ENCODE data around the gene LIMK2.
A peak's percentile ranks its signal among the peaks of the same experiment; 100 is the strongest.
"Not testable (repeated sequence)": the region's sequence is repeated elsewhere in the genome, so short reads cannot be mapped to it uniquely, and the experiment has no call there.

Gene LIMK2

DNA sequence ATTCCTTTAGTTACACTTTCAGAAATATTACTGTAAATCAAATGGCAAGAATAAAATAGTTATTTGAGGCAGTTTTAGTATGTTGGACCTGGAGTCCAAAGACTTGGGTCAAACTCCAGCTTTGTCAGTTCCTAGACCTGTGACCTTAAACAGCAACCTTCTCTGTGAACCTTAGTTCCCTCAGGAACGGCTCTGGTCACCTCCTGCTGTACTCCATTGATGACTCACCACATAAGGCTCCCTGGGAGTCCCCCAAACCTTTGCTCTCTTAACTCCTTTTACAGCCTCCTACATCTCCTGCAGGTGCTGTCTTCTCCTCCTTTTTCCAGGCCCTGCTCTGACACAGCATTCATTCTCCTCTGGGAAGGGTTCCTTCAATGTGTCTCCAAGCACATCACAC is 29.1 kb downstream of the LIMK2 start:
- no peak overlapping the region for H3K27ac ChIP-seq
- no peak for DNase-seq (ENCODE audit: low read depth, low spot score)

DNA sequence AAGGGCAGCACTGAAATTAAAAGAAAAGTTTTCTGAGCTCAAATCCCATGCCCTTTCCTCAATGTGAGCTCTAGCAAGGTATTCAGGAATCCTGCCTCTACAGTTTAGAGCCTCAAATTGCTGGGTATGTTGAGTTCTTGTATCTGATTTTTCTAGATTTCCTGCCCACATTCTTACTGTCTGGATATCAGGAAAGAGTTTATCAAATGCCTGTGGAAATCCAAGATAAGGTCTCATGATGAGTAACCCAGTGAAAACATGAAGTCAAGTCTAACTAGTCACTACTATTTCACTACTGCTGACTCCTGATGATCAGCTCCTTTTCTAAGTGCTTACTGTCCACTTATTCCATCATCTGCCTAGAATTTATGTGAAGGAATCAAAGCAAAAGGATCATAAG is 29.8 kb downstream of the LIMK2 start:
- DNase-seq (ENCODE audit: low read depth, low spot score): no peak

DNA sequence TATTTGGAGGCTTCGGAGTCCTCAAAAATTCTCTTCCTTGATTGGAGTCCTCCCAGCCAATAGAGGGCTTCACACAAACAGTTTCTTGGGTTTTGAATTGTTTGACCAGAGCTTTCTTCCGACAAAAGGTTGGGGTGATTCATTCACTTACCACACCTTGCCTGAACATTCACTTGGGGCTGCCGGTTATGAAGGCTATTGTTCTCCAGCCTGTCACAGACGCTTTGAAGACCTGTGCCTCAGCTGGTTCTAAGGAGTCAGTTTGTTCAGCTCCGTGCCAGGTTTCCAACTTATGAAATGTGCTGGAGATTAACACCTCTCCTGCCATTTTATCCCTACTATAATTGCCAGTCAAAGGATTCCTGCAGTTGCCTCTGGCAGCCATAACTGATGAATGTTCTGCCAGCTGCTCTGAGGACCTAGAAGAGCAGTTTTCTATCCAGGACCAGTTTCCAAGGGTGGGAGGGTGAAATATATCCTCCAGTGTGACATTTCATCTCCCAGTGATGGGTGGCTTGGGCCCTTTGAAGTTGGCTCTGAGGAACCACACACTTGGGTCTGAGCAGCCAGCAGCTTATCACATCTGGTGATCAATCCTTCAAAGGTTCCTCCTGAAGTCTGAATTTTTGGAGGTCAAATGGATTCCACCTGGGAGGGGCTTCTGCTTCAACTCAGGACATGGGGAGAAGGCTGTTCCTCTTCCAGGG is 31.4 kb downstream of the LIMK2 start:
- peak; percentile 86 for DNase-seq (ENCODE audit: low read depth, low spot score)
- peak overlapping the region; percentile 91 for H3K27ac ChIP-seq

More for the DNA sequence above, 29.8 kb downstream of the LIMK2 start:
- peak overlapping the region; percentile 91 for H3K27ac ChIP-seq

DNA sequence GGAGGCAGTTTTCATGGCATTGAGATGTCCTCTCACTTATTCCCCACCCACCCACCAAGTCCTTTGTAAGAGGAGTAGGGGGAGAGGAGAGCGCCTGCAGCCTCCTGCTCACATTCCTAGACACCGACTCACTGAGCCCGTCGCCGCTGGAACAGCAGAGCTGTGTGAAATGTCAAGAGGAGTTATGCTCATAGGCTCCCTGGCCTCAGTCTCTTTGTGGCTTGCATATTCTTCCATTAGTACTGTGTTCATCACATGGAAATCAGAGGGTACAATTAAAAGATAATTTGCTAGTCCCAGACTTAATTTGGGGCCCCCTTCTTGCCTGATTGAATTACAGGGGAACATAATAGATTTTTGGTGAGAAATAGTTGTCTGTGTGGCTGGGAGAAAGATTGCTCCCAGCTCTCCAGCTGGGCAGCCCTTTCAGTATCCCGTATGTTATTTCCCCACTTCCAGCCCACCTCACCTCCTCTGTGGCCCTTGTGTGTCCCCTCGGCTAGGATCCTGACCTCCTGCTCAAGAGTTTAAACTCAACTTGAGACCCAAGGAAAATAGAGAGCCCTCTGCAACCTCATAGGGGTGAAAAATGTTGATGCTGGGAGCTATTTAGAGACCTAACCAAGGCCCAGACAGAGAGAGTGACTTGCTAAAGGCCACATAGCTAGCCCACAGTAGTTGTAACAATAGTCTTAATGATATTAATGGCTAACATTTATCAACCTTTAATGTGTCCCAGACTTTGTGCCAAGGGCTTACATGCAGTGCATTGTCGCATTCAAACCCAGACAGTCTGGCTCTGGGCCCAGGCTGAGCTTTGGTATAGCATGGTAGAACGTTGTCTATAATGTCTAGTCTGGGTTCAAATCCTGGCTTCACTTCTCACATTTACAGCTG is 32.2 kb downstream of the LIMK2 start:
- DNase-seq (ENCODE audit: low read depth, low spot score): no peak
- H3K27ac ChIP-seq: peak overlapping the region; percentile 91

DNA sequence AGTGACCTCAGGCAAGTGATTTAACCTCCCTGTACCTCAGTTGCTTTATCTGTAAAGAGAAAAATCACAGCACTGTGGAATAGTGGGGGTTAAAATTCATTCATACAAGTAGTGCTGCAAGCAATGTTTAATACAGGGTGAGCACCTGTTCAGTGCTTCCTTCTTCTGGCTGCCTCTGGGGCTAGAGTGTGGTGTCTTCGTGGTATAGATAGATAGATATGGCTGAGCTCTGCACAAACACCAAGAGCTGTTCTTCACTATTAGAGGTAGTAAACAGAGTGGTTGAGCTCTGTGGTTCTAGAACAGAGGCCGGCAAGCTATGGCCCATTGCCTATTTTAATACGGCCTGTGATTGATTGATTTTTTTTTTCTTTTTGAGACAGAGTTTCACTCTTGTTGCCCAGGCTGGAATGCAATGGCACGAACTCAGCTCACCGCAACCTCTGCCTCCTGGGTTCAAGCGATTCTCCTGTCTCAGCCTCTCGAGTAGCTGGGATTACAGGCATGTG is 32.9 kb downstream of the LIMK2 start:
- H3K27ac ChIP-seq: peak overlapping the region; percentile 91
- DNase-seq (ENCODE audit: low read depth, low spot score): no peak

DNA sequence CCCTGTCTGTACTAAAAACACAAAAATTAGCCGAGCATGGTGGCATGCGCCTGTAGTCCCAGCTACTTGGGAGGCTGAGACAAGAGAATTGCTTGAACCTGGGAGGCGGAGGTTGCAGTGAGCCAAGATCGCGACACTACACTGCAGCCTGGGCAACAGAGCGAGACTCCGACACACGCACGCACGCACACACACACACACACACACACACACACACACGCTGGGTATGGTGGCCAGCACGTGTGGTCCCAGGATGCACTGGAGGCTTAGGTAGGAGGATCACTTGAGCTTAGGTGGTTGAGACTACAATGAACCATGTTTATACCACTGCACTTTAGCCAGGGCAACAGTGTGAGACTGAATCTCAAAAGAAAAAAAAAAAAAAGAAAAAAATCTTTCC is 33.9 kb downstream of the LIMK2 start:
- not testable (repeated sequence) for DNase-seq (ENCODE audit: low read depth, low spot score); H3K27ac ChIP-seq

DNA sequence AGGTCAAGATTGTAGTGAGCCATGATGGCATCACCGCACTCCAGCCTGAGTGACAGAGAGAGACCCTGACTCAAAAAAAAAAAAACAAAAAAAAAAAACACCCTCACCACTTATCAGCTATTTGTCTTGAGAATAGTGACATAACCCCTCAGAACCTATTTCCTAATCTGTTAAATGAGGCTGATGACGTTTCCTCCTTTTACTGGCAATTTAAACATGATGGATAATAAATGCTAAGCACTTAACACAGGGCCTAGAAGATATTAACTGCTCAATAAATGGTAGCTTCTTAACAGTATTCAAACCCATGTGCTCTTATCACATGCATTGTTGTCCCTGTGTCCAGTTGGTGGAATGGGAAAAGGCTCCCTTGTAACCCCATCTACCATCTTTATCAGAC is 34.6 kb downstream of the LIMK2 start:
- no peak overlapping the region for H3K27ac ChIP-seq
- DNase-seq (ENCODE audit: low read depth, low spot score): no peak

DNA sequence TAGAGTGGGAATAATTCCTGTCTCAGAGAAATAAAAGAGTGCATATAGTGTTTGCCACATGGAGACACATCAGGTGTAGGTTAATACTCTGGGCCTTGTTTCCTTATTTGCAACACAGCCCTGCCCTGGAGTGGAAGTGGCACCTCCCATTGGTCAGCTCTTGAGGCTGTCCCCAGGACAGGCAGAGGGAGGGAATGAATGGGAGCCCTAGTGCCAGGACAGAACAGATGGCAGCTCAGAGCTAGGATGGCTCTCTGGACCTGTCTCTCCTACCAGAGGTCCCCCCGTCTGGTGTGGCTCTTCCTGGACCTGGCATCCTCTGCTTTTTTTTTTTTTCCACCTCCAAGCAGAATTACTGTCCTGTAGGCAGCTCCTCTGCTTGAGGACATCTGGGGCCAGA is 35.6 kb downstream of the LIMK2 start:
- DNase-seq (ENCODE audit: low read depth, low spot score): no peak
- peak overlapping the region; percentile 92 for H3K27ac ChIP-seq

DNA sequence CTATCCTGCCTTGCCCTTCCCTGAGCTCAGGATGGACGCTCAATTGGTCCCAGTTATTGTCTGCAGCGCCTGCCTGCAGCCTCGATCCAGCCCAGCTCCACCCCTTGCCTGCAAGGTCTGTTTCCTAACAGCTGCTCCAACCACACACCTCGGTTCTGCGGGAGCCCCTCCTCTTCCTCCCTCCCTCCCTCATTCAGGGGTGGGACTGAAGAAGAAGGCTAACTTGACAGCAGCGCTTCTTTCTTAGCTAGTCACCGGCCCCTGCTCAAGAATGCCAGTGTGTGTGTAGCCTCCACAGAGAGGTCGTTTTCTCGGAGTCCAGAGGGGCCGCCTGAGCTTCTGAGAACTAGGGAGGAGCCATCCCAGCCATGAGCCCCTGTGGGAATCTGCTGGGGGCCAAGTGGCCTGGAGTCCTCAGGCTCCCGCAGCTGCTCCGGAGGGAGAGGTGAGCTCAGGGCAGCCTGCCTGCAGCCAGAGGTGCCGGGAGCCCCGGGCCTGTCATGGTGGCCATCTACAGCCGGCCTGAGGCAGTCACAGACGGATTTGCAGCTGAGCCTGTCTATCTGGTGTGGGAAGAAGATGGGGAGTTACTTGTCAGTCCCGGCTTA is 36.1 kb downstream of the LIMK2 start:
- H3K27ac ChIP-seq: peak overlapping the region; percentile 92
- DNase-seq (ENCODE audit: low read depth, low spot score): peak; percentile 78

DNA sequence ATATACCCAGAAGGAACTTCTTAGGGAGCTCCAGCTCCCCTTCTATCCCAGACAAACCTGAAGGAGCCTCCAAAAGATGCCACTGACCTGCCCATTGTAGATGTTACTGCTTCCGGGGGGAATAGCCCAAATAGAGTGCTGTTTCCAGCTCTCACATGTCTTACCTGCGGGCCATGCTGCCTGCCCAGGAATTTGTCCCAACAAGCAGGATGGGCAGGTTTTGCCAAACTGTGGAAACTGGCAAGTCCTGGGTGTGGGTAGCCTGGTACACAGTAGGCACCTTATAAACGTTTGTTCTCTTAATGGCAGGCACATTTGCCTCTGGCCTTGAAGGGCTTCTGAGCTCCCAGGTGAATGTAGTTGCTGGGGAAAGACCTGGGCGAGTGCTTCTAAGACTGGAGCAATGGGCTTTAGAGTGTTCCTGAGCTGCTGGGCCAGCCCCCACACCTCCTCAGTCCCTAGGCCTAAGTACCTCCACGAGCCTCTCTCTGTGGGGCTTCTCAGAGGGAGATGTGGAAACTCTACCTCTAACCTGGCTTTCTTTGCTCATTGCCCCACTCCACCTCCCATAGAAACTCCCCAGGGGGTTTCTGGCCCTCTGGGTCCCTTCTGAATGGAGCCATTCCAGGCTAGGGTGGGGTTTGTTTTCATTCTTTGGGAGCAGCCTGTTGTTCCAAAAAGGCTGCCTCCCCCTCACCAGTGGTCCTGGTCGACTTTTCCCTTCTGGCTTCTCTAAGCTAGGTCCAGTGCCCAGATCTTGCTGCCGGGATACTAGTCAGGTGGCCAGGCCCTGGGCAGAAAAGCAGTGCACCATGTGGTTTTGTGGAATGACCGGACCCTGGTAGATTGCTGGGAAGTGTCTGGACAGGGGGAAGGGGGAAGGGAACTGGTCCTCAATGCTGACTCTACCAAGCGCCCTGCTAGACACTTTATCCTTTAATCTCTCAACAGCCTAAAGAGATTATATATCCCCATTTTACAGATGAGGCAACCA is 37.2 kb downstream of the LIMK2 start:
- peak overlapping the region; percentile 92 for H3K27ac ChIP-seq

DNA sequence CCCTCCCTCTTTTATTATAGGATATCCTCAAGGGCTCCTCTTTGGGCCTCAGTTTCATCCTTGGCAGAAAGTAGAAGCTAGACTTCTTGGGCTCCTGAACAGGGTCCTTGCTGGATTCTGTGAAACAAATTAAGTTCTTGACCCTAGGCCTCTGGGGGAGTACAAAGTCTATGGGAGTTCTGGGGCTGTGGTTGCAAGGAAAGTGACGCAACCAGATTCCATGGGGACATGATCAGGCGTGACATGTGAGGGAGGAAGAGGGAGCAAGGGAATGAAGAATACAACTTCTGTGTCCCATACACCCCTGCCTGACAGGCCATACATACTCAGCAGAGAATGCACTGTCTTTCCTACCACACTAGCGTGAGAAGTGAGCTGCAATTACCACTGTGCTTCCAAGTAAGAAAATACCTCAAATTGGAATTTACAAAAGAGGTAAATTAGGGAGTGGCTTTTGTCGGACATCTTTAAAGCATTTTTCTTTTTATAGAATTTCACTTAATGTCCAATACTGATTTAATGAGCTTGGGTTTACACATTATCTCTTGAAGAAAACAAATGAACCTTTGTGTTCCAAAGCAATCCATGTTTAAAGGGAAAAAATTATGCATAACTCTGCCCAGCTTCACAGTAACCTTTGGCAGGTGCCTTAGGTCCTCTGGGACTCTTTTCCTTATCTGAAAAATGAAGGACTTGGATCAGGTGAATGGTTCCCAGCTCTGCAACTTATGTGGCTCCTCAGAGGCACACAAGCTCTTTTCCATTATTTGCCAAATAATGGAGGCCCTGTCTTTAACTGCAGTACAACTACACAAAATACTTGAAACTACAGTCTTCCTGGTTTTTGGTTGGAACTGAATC is 38.9 kb downstream of the LIMK2 start:
- no peak for DNase-seq (ENCODE audit: low read depth, low spot score)
- H3K27ac ChIP-seq: peak overlapping the region; percentile 92

More for the DNA sequence above, 37.2 kb downstream of the LIMK2 start:
- no peak for DNase-seq (ENCODE audit: low read depth, low spot score)

DNA sequence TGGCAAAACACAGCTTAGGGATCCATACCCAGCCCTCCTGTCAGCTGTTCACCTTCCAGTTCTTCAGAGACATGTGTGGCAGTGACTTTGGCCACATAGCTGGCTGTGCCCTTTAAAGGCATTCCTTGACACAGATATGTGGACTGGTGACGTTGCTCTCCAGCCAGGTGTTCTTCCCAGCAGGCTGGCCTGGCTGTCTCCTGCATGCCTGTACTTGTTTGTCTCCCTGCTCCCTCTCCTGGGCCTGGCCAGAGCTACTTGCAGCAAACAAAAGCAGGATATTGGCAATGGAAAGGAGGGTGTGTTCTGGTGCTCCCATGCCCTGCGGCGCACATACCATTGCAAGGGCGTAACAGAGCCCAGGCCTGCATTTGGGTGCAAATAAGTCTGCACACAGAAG is 41.9 kb downstream of the LIMK2 start:
- peak; percentile 97 for DNase-seq (ENCODE audit: low read depth, low spot score)
- H3K27ac ChIP-seq: peak overlapping the region; percentile 92

DNA sequence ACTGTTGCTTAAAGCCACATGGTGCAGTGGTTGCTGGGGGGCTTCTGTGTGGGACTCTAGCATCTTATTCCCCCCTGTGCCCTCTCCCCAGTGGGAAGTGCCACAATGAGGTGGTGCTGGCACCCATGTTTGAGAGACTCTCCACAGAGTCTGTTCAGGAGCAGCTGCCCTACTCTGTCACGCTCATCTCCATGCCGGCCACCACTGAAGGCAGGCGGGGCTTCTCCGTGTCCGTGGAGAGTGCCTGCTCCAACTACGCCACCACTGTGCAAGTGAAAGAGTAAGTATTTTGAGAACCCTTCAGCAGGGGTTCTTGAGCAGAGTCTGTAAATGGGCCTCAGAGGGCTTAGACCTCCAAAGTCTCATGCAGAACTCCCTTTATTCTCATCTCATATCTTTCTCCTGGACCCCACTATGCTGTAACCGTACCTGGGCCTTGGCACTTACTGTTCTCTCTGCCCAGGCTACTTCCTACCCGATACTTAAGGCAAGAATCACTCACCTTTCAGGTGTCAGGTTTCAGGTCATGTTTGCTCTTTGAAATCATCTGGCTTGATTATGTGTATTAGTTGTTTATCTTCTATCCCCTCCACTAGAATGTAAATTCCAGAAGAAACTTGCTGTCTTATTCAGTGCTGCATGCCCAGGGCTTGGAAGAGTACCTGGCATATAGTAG is 47.8 kb downstream of the LIMK2 start:
- DNase-seq (ENCODE audit: low read depth, low spot score): no peak
- H3K27ac ChIP-seq: no peak overlapping the region

DNA sequence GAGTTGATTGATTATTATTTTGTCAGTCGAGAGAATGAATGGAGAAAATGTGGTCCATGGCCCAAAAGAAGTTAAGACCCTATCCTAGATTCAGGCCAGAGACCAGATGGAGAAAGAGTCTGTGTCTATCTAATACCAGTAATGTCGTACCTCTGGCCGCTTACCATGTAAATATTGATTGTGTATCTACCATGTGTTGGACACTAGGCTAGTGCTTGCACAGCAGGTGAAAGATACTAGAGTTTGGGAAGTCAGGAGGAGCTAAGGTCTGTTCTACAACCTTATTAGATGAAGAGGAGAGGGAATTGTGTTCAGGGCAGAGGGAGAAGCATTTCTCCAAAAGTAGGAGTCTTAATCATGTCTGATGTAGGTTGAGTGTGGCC is 48.4 kb downstream of the LIMK2 start:
- no peak for DNase-seq (ENCODE audit: low read depth, low spot score)
- no peak overlapping the region for H3K27ac ChIP-seq

DNA sequence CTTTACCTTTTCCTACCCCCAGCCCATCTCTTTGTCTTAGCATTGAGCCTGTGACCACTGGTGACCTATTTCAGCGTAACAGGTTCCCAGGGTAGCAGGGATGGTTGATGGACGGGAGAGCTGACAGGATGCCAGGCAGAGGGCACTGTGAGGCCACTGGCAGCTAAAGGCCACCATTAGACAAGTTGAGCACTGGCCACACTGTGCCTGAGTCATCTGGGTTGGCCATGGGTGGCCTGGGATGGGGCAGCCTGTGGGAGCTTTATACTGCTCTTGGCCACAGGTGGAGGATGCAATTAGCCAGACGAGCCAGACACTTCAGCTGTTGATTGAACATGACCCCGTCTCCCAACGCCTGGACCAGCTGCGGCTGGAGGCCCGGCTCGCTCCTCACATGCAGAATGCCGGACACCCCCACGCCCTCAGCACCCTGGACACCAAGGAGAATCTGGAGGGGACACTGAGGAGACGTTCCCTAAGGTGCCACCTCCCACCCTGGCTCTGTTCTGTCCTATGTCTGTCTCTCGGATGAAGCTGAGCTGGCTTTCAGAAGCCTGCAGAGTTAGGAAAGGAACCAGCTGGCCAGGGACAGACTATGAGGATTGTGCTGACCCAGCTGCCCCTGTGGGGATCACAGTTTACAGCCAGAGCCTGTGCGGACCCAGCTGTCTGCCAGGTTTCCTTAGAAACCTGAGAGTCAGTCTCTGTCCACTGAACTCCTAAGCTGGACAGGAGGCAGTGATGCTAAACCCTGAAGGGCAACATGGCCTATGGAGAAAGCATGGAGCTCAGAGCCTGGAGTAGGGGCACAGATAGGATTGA is 50.4 kb downstream of the LIMK2 start:
- no peak for DNase-seq (ENCODE audit: low read depth, low spot score)
- H3K27ac ChIP-seq: no peak overlapping the region

DNA sequence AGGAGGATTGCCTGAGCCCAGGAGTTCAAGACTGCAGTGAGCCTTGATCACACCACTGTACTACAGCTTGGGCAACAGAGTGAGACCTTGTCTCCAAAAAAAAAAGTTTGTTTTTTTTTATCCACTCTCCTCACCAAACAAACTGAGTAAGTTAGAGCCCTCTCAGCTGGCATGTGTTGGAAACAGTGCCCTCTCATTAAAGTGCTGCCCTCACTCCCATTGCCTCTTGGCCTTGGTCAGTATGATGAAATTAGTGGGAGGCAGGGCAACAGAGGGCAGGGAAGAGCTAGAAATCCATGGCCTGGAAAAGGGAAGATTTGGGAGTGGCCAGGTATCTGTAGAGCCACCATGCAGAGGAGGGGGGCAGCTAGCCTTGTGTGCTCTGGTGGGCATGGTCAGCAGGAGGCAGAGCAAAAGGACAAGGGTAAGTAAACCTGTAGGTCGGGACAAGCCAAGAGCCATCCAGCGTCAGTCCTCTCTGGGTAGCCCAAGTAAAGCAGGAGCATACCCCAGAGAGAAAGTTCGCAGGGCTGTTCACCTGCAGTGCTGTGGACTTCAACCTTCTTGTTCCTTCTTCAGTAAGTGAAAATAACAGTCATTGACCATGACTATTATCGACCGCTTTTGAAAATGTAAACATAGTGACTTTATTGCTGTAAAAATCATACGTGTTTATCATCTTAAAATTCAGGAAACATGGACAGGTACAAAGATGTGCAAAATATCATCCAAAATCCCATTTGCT is 52.0 kb downstream of the LIMK2 start:
- no peak for DNase-seq (ENCODE audit: low read depth, low spot score)
- H3K27ac ChIP-seq: no peak overlapping the region

DNA sequence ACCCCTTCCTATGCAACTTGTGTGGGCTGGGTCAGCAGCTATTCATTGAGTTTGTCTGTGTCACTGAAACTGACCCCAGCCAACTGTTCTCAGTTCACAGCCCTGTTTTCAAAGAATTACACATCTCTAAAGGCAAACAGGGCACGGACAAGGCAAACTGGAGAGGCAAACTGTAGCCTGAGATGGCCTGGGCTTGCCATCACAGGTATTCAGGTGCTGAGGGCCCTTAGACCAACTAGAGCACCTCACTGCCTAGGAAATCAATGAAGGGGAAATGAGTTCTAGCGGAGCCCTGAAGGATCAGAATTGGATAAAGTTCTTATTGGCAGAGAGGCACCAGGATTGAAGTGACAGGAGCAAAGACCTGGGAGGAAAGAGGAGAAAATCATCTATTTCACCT is 56.2 kb downstream of the LIMK2 start:
- H3K27ac ChIP-seq: no peak overlapping the region
- DNase-seq (ENCODE audit: low read depth, low spot score): no peak

Data from epithelial cell of prostate (primary cell).